Neural progenitor cell (in vitro differentiated cells): ENCODE data around the gene GRSF1. TPM values are rescaled to one million over a fixed set of nuclear protein-coding genes. Genes with fewer than 3 reads are reported as not detected.
"Not testable (repeated sequence)": the region's sequence is repeated elsewhere in the genome, so short reads cannot be mapped to it uniquely, and the experiment has no call there.

Experiments used
- DNase-seq: peaks from one replicate; pipeline ENCODE4 v3.0.0-alpha.2; 2016; ENCODE audit warnings: low spot score
- H2AFZ ChIP-seq: fragments of 200-600 bp; sonication (generic); replicated peaks from 2 replicates; pipeline ENCODE4 v1.6.1; 2016; ENCODE audit warnings: antibody characterized with exemption
- H3F3A ChIP-seq: fragments of 200-600 bp; sonication (generic); 2 replicates; pipeline ENCODE4 v1.6.1; 2016; ENCODE audit warnings: antibody characterized with exemption, low read depth
- H3K27ac ChIP-seq: fragments of 200-600 bp; sonication (generic); 2 replicates; pipeline ENCODE4 v1.5.1; 2016; ENCODE audit warnings: mild to moderate bottlenecking
- H3K27me3 ChIP-seq: fragments of 200-600 bp; sonication (generic); 2 replicates; pipeline ENCODE4 v1.6.1; 2016; ENCODE audit warnings: mild to moderate bottlenecking, moderate library complexity
- H3K36me3 ChIP-seq: fragments of 200-600 bp; sonication (generic); 2 replicates; pipeline ENCODE4 v1.5.1; 2016
- H3K4me1 ChIP-seq: fragments of 200-600 bp; sonication (generic); 2 replicates; pipeline ENCODE4 v1.6.1; 2016; ENCODE audit warnings: mixed run types
- H3K4me2 ChIP-seq: fragments of 200-600 bp; sonication (generic); 2 replicates; pipeline ENCODE4 v1.6.1; 2016
- H3K4me3 ChIP-seq: fragments of 200-600 bp; sonication (generic); 2 replicates; pipeline ENCODE4 v1.5.1; 2016
- H3K79me2 ChIP-seq: fragments of 200-600 bp; sonication (generic); 2 replicates; pipeline ENCODE4 v1.6.1; 2016; ENCODE audit warnings: low read depth
- H3K9ac ChIP-seq: fragments of 200-600 bp; sonication (generic); 2 replicates; pipeline ENCODE4 v1.6.1; 2016
- H3K9me3 ChIP-seq: fragments of 200-600 bp; sonication (generic); 2 replicates; pipeline ENCODE4 v1.5.1; 2016; ENCODE audit warnings: low read depth
- H4K20me1 ChIP-seq: fragments of 200-600 bp; sonication (generic); 2 replicates; pipeline ENCODE4 v1.6.1; 2016; ENCODE audit warnings: low read depth
- H3K27ac Mint-ChIP-seq: 3 replicates; pipeline ENCODE4 v1.8.0; 2021; ENCODE audit warnings: mixed read lengths
- H3K27me3 Mint-ChIP-seq: 2 replicates; pipeline ENCODE4 v1.8.0; 2022; ENCODE audit warnings: low read depth, mild to moderate bottlenecking, inconsistent platforms, moderate library complexity, mixed read lengths; ENCODE audit not compliant: insufficient read depth
- H3K36me3 Mint-ChIP-seq: 3 replicates; pipeline ENCODE4 v1.8.0; 2021; ENCODE audit warnings: mixed read lengths
- H3K4me1 Mint-ChIP-seq: 3 replicates; pipeline ENCODE4 v1.8.0; 2021; ENCODE audit warnings: mixed read lengths
- H3K4me3 Mint-ChIP-seq: 3 replicates; pipeline ENCODE4 v1.8.0; 2021; ENCODE audit warnings: mild to moderate bottlenecking, moderate library complexity, mixed read lengths
- H3K9me3 Mint-ChIP-seq: 3 replicates; pipeline ENCODE4 v1.8.0; 2020; ENCODE audit warnings: mixed read lengths
- EZH2 ChIP-seq: fragments of 200-600 bp; sonication (generic); IDR thresholded peaks from 2 replicates; pipeline ENCODE4 v1.6.1; 2017; ENCODE audit warnings: antibody characterized with exemption, mild to moderate bottlenecking, moderate library complexity
- EZH2phosphoT487 ChIP-seq: fragments of 200-600 bp; sonication (generic); IDR thresholded peaks from 2 replicates; pipeline ENCODE4 v1.6.1; 2017; ENCODE audit warnings: antibody characterized with exemption
- total RNA-seq: library from RNA; depleted of rRNA; stranded (reverse); fragments of >200 nt; gene quantifications from 2 replicates; pipeline ENCODE4 v1.2.3, GENCODE V29; 2015; ENCODE audit warnings: low replicate concordance
- TF ChIP-seq, protein P1 (sequence below): fragments of 200-600 bp; sonication (generic); IDR thresholded peaks from 2 replicates; pipeline ENCODE4 v1.5.1; 2017; ENCODE audit warnings: antibody characterized with exemption, mild to moderate bottlenecking

GRSF1 gene
- total RNA-seq, 1 donor from 2014 or later: 136 TPM

- Histone ChIP-seq H3K4me2 (no peak overlapping the region), H3K9ac (no peak overlapping the region), H3K4me1 (no peaks in the 10 kb centered on the region), H2AFZ (no peak overlapping the region), H3K79me2 (no peaks in the 10 kb centered on the region), H3K36me3 (no peaks in the 10 kb centered on the region), H3K27me3 (no peaks in the 10 kb centered on the region), H3K4me3 (no peak overlapping the region), H3K9me3 (no peaks in the 10 kb centered on the region), H3F3A (no peaks in the 10 kb centered on the region), H3K27ac (no peak overlapping the region), H4K20me1 (no peaks in the 10 kb centered on the region)
- Mint-ChIP-seq H3K4me1 (no peaks in the 10 kb centered on the region), H3K4me3 (no peak overlapping the region), H3K27me3 (no peaks in the 10 kb centered on the region), H3K9me3 (no peaks in the 10 kb centered on the region), H3K36me3 (peaks cover 16% of the 10 kb centered on the region), H3K27ac (no peak overlapping the region)
- TF ChIP-seq EZH2: no peak
- TF ChIP-seq EZH2phosphoT487: no peak
- TF ChIP-seq, protein P1, sequence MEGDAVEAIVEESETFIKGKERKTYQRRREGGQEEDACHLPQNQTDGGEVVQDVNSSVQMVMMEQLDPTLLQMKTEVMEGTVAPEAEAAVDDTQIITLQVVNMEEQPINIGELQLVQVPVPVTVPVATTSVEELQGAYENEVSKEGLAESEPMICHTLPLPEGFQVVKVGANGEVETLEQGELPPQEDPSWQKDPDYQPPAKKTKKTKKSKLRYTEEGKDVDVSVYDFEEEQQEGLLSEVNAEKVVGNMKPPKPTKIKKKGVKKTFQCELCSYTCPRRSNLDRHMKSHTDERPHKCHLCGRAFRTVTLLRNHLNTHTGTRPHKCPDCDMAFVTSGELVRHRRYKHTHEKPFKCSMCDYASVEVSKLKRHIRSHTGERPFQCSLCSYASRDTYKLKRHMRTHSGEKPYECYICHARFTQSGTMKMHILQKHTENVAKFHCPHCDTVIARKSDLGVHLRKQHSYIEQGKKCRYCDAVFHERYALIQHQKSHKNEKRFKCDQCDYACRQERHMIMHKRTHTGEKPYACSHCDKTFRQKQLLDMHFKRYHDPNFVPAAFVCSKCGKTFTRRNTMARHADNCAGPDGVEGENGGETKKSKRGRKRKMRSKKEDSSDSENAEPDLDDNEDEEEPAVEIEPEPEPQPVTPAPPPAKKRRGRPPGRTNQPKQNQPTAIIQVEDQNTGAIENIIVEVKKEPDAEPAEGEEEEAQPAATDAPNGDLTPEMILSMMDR: no peak
- DNase-seq: no peak
Measured at GRCh38 chr4:70778888-70779422, 60.7 kb downstream of the GRSF1 start.

- H3K36me3 Mint-ChIP-seq: peaks cover 20% of the 10 kb centered on the region
- Histone ChIP-seq H3K79me2 (no peaks in the 10 kb centered on the region), H3K9me3 (no peaks in the 10 kb centered on the region), H3K27ac (no peak overlapping the region), H3K9ac (no peak overlapping the region), H3K4me3 (no peak overlapping the region), H4K20me1 (no peaks in the 10 kb centered on the region), H3K4me2 (no peak overlapping the region), H3K27me3 (no peaks in the 10 kb centered on the region), H2AFZ (no peak overlapping the region), H3F3A (no peaks in the 10 kb centered on the region), H3K36me3 (no peaks in the 10 kb centered on the region), H3K4me1 (no peaks in the 10 kb centered on the region)
- no peaks in the 10 kb centered on the region for H3K4me1 Mint-ChIP-seq
- H3K27me3 Mint-ChIP-seq: no peaks in the 10 kb centered on the region
- H3K4me3 Mint-ChIP-seq: no peak overlapping the region
- no peak for TF ChIP-seq EZH2phosphoT487
- TF ChIP-seq, protein P1: no peak
- no peak for TF ChIP-seq EZH2
- no peak overlapping the region for H3K27ac Mint-ChIP-seq
- no peak for DNase-seq
- H3K9me3 Mint-ChIP-seq: no peaks in the 10 kb centered on the region
Measured at GRCh38 chr4:70772929-70773555, 66.6 kb downstream of the GRSF1 start.

- H3K9me3 ChIP-seq, H3K27me3 Mint-ChIP-seq, H3K4me3 ChIP-seq, H3K4me3 Mint-ChIP-seq, H3K9me3 Mint-ChIP-seq, H3F3A ChIP-seq, DNase-seq, H3K4me2 ChIP-seq, H3K27ac ChIP-seq, H2AFZ ChIP-seq, H3K27me3 ChIP-seq, H3K27ac Mint-ChIP-seq, H3K9ac ChIP-seq, H3K79me2 ChIP-seq, H4K20me1 ChIP-seq, H3K36me3 ChIP-seq, H3K4me1 ChIP-seq, H3K4me1 Mint-ChIP-seq: not testable (repeated sequence)
- H3K36me3 Mint-ChIP-seq: peaks cover 34% of the 10 kb centered on the region
Measured at GRCh38 chr4:70769396-70769795, 70.3 kb downstream of the GRSF1 start.

DNA sequence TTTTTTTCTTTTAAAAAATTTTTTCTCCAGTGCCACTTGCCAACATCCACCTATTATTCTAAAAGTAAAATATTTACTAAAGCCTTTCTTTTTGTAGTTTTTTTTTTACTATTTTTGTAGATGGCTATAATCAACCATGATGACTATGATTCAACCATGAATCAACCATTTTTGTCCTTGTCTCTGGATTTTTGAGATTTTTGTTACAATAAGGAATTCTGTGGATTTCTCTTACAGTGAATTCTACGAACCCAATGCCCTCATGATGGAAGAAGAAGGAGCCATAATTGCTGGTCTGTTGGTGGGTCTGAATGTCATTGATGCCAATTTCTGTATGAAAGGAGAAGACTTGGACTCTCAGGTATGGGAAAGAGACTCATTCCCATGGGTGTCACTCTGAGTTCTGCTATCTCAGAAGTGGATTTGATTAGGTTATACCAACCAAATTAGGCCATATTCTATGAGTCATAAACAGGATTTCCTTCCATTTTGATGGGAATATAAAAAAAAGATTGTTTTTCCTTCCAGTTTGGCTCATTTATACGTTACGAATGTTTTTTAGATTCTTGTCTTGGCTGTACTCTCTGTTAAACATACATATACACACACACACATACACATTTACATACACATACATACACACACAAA, 71.3 kb downstream of the GRSF1 start:
- Histone ChIP-seq H3F3A (no peaks in the 10 kb centered on the region), H3K27me3 (no peaks in the 10 kb centered on the region), H3K9ac (no peak overlapping the region), H3K27ac (no peak overlapping the region), H3K4me1 (no peaks in the 10 kb centered on the region), H3K36me3 (no peaks in the 10 kb centered on the region), H4K20me1 (no peaks in the 10 kb centered on the region), H3K79me2 (no peaks in the 10 kb centered on the region), H3K9me3 (no peaks in the 10 kb centered on the region), H2AFZ (no peak overlapping the region), H3K4me2 (no peak overlapping the region), H3K4me3 (no peak overlapping the region)
- Mint-ChIP-seq H3K4me1 (no peaks in the 10 kb centered on the region), H3K9me3 (no peaks in the 10 kb centered on the region), H3K27ac (no peak overlapping the region), H3K27me3 (no peaks in the 10 kb centered on the region), H3K4me3 (no peak overlapping the region), H3K36me3 (peaks cover 43% of the 10 kb centered on the region)
- no peak for DNase-seq
- TF ChIP-seq EZH2phosphoT487: no peak
- TF ChIP-seq, protein P1: no peak
